Esophagus squamous epithelium (tissue), 5 donors: Measurements from ENCODE around the gene MYO15B. TPM values are rescaled to one million over a fixed set of nuclear protein-coding genes. Genes with fewer than 3 reads are reported as not detected.

Experiments used
- DNase-seq: peaks from one replicate; lab custom pipeline; 2025; lab: John Stamatoyannopoulos, UW
- H3K27ac ChIP-seq, 4 donors: fragments of 200-600 bp; sonication (generic); one replicate each; pipeline ENCODE4 v1.5.1; 2016 to 2019; ENCODE audit warnings: mild to moderate bottlenecking in 1 of 4
- H3K27me3 ChIP-seq, 4 donors: fragments of 200-600 bp; sonication (generic); 1 replicate in 3 of 4; 2 replicates in 1 of 4; pipeline versions ENCODE4 v1.5.1 to v1.6.0; 2017 to 2021; ENCODE audit warnings: antibody characterized with exemption in 1 of 4
- H3K36me3 ChIP-seq, 3 donors: fragments of 200-600 bp; sonication (generic); one replicate each; pipeline ENCODE4 v1.5.1; 2016 to 2019
- H3K4me1 ChIP-seq, 3 donors: fragments of 200-600 bp; sonication (generic); one replicate each; pipeline ENCODE4 v1.5.1; 2017 to 2019
- H3K4me3 ChIP-seq, 4 donors: fragments of 200-600 bp; sonication (generic); 1 replicate in 3 of 4; 2 replicates in 1 of 4; pipeline ENCODE4 v1.5.1; 2016 to 2019; ENCODE audit warnings: mild to moderate bottlenecking in 2 of 4, moderate library complexity in 1 of 4
- H3K9me3 ChIP-seq, 3 donors: fragments of 200-600 bp; sonication (generic); one replicate each; pipeline ENCODE4 v1.5.1; 2016 to 2019
- POLR2A ChIP-seq, 4 donors: fragments of 450-650 bp; IDR thresholded peaks; one replicate each; pipeline ENCODE4 v1.6.1; 2017; ENCODE audit warnings: antibody characterized with exemption in 4 of 4, mild to moderate bottlenecking in 4 of 4, moderate library complexity in 3 of 4
- WGBS, 2 donors: methylation state at CpG; one replicate each; pipeline ENCODE4 v1.1.5; 2018; 5-methylcytosine and 5-hydroxymethylcytosine counted together
- intact Hi-C: fragments of 100-400 bp; cut with DNase I; formaldehyde crosslinking; loops from one replicate; pipeline ENCODE4 v1.15.0; 2022
- total RNA-seq, 4 donors: library from RNA; depleted of rRNA; stranded (reverse); fragments of >200 nt; gene quantifications; one replicate each; pipeline ENCODE4 v1.1.0, GENCODE V29; 2016
- TF ChIP-seq, protein P1 (sequence below), 6 experiments: fragments of 450-650 bp in 4 of 6; fragments of 200-600 bp in 2 of 6; sonication (generic) in 2 of 6; IDR thresholded peaks; one replicate each; pipeline ENCODE4 v1.5.1; 2016 to 2019; ENCODE audit warnings: antibody characterized with exemption in 6 of 6, mild to moderate bottlenecking in 4 of 6, moderate library complexity in 4 of 6
- donor health status: DM: yes; HTN: yes; CAD: no.

Gene MYO15B
- total RNA-seq, 4 donors from 2014 or later: 6.3 to 60.7 (median 10.4) TPM

DNA sequence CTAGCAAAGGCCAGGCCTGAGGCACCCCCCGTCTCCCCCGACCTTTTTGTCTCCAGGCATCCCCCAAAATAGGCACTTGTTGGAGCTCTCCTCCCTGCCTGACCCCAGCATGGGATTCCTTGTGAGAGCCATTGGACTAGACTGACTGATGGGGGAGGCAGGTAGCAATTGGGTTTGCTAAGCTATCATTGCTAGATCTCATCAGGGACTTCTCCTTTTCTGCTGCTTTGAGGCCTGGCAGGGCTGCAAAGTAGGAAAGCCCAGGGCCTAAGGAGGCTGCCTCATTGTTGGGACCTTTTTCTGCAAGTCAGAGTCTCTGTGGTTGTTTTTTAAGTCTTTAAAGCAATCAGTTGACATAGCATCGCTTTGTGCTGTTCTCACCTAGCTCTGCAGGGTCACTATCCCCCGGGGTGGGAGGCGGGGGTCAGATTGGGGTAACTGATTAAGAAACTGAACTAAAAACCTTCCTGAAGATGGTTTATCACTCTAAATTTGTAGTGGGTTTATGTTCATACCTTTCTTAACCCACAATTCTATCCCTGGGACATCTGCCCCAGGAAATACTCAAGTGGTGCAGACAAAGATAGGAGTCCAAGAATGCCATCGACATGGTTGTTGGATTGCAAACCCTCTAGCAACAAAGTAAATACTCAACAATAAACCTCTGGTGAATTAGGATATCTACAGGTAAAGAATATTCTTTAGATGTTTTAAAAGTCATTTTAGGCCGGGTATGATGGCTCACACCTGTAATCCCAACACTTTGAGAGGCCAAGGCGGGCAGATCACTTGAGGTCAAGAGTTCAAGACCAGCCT lies 34.1 kb upstream of the MYO15B start:
- TF ChIP-seq POLR2A (IDR thresholded peaks at IDR 0.05): no peak
- TF ChIP-seq, protein P1, sequence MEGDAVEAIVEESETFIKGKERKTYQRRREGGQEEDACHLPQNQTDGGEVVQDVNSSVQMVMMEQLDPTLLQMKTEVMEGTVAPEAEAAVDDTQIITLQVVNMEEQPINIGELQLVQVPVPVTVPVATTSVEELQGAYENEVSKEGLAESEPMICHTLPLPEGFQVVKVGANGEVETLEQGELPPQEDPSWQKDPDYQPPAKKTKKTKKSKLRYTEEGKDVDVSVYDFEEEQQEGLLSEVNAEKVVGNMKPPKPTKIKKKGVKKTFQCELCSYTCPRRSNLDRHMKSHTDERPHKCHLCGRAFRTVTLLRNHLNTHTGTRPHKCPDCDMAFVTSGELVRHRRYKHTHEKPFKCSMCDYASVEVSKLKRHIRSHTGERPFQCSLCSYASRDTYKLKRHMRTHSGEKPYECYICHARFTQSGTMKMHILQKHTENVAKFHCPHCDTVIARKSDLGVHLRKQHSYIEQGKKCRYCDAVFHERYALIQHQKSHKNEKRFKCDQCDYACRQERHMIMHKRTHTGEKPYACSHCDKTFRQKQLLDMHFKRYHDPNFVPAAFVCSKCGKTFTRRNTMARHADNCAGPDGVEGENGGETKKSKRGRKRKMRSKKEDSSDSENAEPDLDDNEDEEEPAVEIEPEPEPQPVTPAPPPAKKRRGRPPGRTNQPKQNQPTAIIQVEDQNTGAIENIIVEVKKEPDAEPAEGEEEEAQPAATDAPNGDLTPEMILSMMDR (IDR thresholded peaks at IDR 0.05): no peak
- peaks cover 8 to 38% (median 10%) of the 10 kb centered on the region in 3 donors for H3K4me1 ChIP-seq
- H3K9me3 ChIP-seq: no peaks in the 10 kb centered on the region
- no peaks in the 10 kb centered on the region for H3K27me3 ChIP-seq
- 71 to 85% methylated on average over 6 to 7 of the region's 8 CpGs for WGBS, 2 donors
- H3K36me3 ChIP-seq: peaks cover 0 to 34% (median 0%) of the 10 kb centered on the region in 3 donors
- no peak overlapping the region for H3K27ac ChIP-seq
- no peak overlapping the region for H3K4me3 ChIP-seq
- intact Hi-C loops: no loop called here
- DNase-seq: no peak

DNA sequence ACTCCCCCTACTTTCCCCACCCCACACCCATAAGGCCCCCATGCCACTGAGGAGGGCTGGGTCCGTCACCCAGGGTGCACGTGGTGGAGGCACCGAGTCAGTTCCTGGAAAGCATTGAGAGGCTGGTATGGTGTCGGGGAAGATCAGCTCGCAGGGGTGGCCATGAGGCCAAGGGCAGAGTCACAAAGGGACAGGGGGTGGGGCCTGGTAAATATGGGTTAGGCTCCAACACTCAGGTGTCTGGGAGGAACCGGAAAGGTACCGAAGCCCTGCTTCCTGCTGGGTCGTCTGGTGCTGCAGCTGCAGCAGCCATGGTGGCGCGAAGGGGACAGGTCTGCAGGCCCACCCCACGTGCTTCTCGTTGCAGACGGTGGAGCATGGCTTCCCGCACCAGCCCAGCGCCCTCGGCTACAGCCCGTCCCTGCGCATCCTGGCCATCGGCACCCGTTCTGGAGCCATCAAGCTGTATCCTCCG lies 31.9 kb upstream of the MYO15B start:
- H3K9me3 ChIP-seq: no peaks in the 10 kb centered on the region
- no peak overlapping the region for H3K4me3 ChIP-seq
- TF ChIP-seq, protein P1 (IDR thresholded peaks at IDR 0.05): no peak
- TF ChIP-seq POLR2A (IDR thresholded peaks at IDR 0.05): no peak
- no peak for DNase-seq
- intact Hi-C loops: no loop called here
- H3K27me3 ChIP-seq: no peaks in the 10 kb centered on the region
- H3K4me1 ChIP-seq: peaks cover 0 to 16% (median 0%) of the 10 kb centered on the region in 3 donors
- H3K27ac ChIP-seq: no peak overlapping the region
- 90 to 91% methylated on average over 16 to 17 of the region's 21 CpGs for WGBS, 2 donors
- H3K36me3 ChIP-seq: peaks cover 0 to 50% (median 0%) of the 10 kb centered on the region in 3 donors

DNA sequence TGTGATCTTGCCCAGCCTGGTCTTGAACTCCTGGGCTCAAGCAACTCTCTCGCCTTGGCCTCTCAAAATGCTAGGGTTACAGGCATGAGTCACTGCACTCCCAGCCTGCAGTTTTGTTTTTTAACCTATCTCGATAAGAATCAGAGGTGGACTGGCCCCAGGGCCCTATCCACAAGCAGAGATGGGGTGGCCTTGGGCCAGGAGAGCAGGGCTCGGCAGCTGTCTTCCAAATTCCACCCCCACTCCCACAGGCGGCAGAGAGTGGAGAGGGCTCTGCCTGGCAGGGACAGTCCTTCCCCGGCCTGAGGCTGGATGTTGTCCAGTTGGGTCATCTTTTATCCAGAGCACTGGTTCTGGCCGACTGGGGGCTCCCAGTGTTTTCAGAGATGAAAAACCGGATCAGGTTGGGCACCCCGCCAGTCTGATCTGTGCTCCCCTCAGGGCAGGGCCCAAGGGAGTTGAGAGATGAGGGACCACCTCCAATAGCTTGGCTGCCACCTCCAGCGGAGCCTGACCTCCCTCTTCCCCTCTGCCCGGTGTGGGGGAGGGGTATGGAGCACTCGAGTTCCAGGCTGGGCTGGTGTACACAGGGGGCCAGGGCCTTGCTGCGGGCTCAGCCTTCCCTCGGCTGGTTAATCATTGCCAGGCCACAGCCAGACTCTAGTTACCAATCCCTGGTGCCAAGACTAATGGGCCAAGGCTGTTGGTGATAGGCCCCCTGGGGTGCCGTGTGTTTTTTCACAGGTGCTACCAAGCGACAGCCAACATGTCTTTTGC lies 30.3 kb upstream of the MYO15B start:
- Histone ChIP-seq H3K4me3 (no peak overlapping the region), H3K4me1 (peaks cover 0 to 10% (median 0%) of the 10 kb centered on the region in 3 donors), H3K36me3 (peaks cover 0 to 59% (median 0%) of the 10 kb centered on the region in 3 donors), H3K27ac (peak overlapping the region in 1 of 4 donors; percentile 10), H3K27me3 (no peaks in the 10 kb centered on the region), H3K9me3 (no peaks in the 10 kb centered on the region)
- DNase-seq: no peak
- WGBS, 2 donors: 58 to 73% methylated on average over 2 to 3 of the region's 15 CpGs
- TF ChIP-seq, protein P1 (IDR thresholded peaks at IDR 0.05): no peak
- TF ChIP-seq POLR2A (IDR thresholded peaks at IDR 0.05): no peak
- intact Hi-C loops: no loop called here

GRCh38 chr17:75557852-75558665 lies 29.5 kb upstream of the MYO15B start:
- H3K27me3 ChIP-seq: no peaks in the 10 kb centered on the region
- peaks cover 1 to 59% (median 3%) of the 10 kb centered on the region in 3 donors for H3K36me3 ChIP-seq
- intact Hi-C loops: no loop called here
- no peak for DNase-seq
- no peaks in the 10 kb centered on the region for H3K9me3 ChIP-seq
- TF ChIP-seq POLR2A (IDR thresholded peaks at IDR 0.05): no peak
- TF ChIP-seq, protein P1 (IDR thresholded peaks at IDR 0.05): no peak
- H3K4me1 ChIP-seq: peaks cover 0 to 10% (median 0%) of the 10 kb centered on the region in 3 donors
- H3K4me3 ChIP-seq: no peak overlapping the region
- 87 to 96% methylated on average over 4 to 6 of the region's 18 CpGs for WGBS, 2 donors
- no peak overlapping the region for H3K27ac ChIP-seq
